Measurements from ENCODE around the gene CAAP1.
A peak's percentile ranks its signal among the peaks of the same experiment; 100 is the strongest.

CAAP1 gene

DNA sequence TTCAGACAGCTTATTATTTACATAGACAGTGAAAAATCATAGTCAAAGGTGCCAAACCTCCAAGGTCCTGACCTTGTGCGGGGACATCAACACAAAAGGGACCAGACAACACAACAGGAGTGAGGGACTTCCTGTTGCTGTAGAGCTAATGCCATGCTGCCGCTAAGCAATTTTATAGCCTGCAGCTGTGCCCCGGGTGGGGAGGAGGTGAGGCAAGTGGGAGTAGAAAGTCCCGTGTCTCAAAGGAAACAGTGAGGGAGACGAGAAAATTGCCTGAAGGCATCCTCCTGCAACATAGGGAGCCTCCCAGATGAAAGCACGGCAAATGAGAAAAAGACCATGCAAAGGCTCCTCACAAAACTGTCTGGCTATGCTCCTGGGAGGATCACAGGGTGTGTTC lies 58.8 kb downstream of the CAAP1 start:
- DNase-seq = no peak

DNA sequence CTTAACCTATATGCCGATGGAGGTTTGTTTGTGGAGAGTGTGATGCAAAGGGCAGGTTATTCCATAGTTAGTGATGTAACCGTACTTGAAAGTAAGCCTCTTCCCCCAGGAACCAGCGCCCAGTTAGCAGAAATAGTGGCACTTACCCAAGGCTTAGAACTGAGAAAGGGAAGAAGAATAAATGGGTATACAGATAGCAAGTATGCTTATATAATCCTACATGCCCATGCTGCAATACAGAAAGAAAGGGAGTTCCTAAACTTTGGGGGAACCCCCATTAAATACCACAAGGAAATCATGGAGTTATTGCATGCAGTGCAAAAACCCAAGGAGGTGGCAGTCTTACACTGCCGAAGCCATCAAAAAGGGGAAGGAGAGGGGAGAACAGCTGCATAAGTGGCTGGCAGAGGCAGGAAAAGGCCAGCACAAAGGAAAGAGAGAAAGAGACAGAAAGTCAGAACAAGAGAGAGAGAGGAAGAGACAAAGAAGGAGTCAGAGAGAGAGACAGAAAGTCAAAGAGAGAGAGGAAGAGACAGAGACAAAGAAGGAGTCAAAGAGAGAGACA lies 64.1 kb downstream of the CAAP1 start:
- DNase-seq = peak; percentile 54 to 74

DNA sequence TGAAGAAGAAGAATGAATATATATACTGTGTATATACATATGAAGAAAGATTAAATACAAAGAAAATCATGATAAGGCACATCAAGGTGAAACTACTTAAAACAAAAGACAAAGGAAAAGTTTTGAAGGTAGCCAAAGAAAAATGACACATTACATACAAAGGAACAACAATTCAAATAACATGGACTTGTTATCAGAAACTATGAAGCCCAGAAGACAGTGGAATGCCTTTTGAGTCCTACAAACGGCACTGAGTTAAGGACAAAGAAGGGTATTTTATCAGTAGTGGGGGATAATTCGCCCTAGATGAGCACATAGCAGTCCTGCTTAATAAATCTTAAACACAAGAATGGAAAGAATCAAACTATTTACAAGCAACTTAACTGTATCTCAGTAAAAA lies 77.8 kb downstream of the CAAP1 start:
- no peak for DNase-seq

DNA sequence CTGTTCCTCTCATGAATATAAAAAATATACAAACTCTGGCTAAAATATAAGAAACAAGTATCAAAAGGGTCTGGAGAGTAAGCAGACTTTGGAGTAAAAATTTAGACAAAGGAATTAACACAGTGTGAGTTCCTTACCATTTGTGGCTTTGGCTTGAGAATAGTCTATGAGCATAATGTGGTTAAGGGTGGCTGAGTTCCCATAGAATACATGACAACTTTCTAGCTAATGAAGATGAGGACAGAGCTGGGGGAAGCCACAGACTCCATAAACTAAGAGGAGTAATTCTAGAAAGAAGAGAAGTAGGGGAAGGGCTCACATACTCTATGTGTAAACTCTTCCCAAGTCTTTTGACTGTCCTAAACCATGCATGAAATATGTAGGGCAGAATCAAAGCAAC lies 79.4 kb downstream of the CAAP1 start:
- DNase-seq = no peak

DNA sequence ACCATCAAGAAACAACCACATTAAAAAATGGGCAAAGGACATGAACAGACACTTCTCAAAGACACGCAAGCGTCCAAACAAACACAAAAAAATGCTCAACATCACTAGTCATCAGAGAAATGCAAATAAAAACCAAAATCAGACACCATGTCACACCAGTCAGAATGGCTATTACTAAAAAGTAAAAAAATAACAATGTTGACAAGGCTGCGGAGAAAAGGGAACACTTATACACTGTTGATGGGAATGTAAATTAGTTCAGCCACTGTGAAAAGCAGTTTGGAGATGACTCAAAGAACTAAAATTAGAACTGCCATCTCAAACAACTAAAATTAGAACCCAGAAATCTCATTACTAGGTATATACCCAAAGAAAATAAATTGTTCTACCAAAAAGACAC lies 80.4 kb downstream of the CAAP1 start:
- DNase-seq = no peak

DNA sequence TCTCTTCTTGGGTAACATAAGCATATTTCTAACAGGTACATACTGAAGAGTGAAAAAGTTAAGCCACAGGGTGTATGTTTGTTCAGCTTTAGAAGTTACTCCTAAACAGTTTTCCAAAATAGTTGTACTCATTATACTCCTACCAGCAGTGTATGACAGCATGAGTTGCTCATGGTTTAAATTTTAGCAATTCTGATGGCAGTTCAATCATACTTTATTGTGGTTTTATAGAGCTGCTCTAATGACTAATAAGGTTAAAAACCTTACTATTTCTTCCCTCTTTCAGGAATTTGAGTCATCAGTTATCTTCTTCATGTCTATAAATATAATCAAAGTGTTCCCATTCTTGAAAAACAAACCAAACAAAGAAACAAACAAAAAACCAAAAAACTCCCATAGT lies 81.5 kb downstream of the CAAP1 start:
- no peak for DNase-seq

DNA sequence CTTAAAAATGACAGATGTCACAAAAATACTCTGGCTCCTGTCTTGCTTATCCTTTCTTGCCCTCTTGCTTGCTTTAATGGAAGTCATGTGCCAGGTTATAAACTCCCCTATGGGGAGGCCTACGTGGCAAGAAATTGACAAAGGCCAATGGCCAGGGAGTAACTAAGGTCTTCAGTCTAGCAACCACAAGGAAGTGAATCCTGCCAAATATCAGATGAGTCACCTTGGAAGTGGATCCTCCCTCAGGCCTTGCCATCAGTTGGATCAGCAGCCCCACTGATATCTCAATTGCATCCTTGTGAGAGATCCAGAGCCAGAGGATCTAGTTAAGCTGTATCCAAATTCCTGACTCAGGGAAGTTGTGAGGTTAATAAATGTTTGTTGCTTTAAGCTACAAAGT lies 82.8 kb downstream of the CAAP1 start:
- DNase-seq = no peak

DNA sequence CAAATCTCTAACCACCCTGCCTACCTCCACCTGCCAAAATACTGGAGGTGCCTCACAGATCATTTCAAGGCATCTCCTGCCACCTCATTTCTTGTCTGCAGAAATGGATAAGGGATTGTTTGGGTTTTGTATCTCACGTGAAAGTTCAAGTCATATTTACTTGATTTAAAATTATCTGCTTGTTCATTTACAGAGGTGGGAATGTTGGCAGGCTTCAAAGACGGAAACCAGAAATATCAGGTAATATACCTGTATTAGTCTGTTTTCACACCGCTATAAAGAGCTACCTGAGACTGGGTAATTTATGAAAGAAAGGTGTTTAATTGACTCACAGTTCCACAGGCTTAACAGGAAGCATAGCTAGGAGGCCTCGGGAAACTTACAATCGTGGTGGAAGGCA lies 85.4 kb downstream of the CAAP1 start:
- DNase-seq = no peak

DNA sequence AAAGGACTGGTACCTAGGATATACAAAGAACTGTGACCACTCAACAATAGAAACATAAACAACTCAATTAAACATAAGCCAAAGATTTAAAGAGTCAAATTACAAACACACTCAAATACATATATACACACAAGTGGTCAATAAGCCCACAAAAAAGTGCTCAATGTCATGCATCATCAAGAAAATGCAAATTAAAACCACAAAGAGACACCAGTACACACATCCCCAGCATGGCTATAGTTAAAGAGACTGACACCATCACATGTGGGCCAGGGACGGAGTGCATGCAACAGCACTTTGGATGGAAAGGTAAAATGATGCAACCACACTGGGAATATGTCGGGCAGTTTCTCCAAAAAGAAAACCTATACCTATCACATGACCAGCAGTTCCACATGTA lies 89.7 kb downstream of the CAAP1 start:
- DNase-seq = no peak

DNA sequence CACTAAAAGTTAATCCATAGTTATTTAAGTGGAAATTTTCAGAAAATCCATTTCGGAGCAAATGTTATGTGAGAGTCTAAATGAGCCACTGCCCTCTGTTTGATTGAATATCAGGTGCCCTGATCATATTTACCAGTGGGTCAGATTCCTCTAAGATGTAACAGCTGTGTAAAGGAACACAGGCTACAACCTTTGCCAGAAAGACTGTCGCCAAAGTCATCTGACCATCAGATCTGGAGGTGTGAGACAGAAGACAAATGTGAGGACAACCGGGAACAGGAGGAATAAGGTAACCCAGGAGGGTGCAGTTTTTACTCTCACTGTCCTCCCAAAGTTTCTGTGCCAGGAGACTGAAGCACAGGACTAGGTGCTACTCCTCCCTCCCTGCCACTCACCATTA lies 90.8 kb downstream of the CAAP1 start:
- no peak for DNase-seq

DNA sequence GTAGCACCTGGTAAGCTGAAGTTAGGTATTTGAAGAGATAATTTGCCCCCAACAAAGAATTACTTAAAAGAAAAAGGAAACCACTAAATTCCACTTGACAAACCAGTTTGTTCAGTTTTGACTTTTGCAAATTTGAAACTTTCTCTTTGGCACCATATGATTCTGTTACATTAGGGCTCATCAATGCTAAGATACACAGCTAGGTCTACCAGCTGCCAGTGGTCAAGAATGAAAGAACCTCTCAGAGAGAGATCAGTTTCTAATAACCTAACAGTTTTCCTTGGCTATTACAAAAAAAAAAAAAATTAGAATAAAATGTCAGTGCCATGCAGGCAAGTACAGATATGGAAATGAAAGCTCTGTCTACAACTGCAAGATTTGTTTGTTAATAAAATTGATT lies 92.3 kb downstream of the CAAP1 start:
- no peak for DNase-seq

DNA sequence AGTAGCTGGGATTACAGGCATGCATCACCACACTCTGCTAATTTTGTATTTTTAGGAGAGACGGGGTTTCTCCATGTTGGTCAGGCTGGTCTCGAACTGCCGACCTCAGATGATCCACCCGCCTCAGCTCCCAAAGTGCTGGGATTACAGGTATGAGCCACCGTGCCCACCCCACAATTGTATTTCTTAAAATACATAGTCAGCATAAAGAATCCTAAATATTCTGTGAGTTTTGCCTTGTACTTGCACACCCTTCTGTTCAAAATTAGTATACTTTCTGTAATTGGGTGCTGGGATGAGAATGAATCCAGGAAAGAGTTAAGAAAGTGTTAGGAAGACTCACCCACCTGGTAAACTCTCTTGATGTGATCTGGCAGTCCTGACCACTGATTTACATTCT lies 101.3 kb downstream of the CAAP1 start:
- DNase-seq = no peak
